Small intestine (tissue), 7 donors: ENCODE data around the gene CCBE1. TPM values are rescaled to one million over a fixed set of nuclear protein-coding genes. Genes with fewer than 3 reads are reported as not detected.

ENCODE experiments used
- DNase-seq, 2 donors: peaks; one replicate each; pipeline versions ENCODE4 v3.0.0 to v3.0.0-alpha.2; 2013
- FAIRE-seq: peaks from 2 replicates; lab custom pipeline; 2012; peaks lifted over from hg19 to GRCh38; lab: Jason Lieb, UNC
- H3K27ac ChIP-seq, 3 donors: one replicate each; pipeline ENCODE4 v1.5.1; 2013; ENCODE audit warnings: low read length in 2 of 3, mild to moderate bottlenecking in 2 of 3, control low read depth in 1 of 3, inconsistent platforms in 1 of 3, low read depth in 1 of 3, moderate library complexity in 1 of 3
- H3K27me3 ChIP-seq, 3 donors: one replicate each; pipeline ENCODE4 v1.6.1; 2013; ENCODE audit warnings: low read length in 3 of 3, inconsistent platforms in 1 of 3; ENCODE audit not compliant: control insufficient read depth in 3 of 3, insufficient read depth in 3 of 3
- H3K36me3 ChIP-seq, 3 donors: one replicate each; pipeline ENCODE4 v1.6.1; 2013; ENCODE audit warnings: low read length in 3 of 3, inconsistent platforms in 1 of 3, low read depth in 1 of 3, mild to moderate bottlenecking in 1 of 3, moderate library complexity in 1 of 3; ENCODE audit not compliant: control insufficient read depth in 3 of 3, insufficient read depth in 2 of 3
- H3K4me1 ChIP-seq, 3 donors: one replicate each; pipeline ENCODE4 v1.6.1; 2013; ENCODE audit warnings: low read length in 2 of 3, inconsistent platforms in 1 of 3, low read depth in 1 of 3, mild to moderate bottlenecking in 1 of 3, moderate library complexity in 1 of 3; ENCODE audit not compliant: control insufficient read depth in 3 of 3, insufficient read depth in 2 of 3
- H3K4me3 ChIP-seq, 3 donors: one replicate each; pipeline ENCODE4 v1.5.1; 2013; ENCODE audit warnings: low read length in 3 of 3, control low read depth in 1 of 3, inconsistent platforms in 1 of 3, low read depth in 1 of 3, mild to moderate bottlenecking in 1 of 3, moderate library complexity in 1 of 3
- H3K9me3 ChIP-seq, 2 donors: one replicate each; pipeline ENCODE4 v1.6.1; 2013; ENCODE audit warnings: low read depth in 1 of 2, low read length in 1 of 2; ENCODE audit not compliant: control insufficient read depth in 2 of 2, insufficient read depth in 1 of 2
- WGBS, 3 donors: extraction: QIAGEN DNeasy Blood & Tissue Kit; methylation state at CpG; one replicate each; pipeline ENCODE4 v1.1.7; 2013; 5-methylcytosine and 5-hydroxymethylcytosine counted together
- polyA plus RNA-seq, 4 donors: library from polyadenylated mRNA; stranded (reverse) in 3 of 4; unstranded in 1 of 4; fragments of 200-250 nt in 3 of 4; fragments of 120-200 nt in 1 of 4; gene quantifications; one replicate each; pipeline versions ENCODE4 v1.2.1 to v1.2.3, GENCODE V29; 2013
- donor health status: healthy with polysubstance abuse.
- donor health status: control.
- donor health status: control.
- donor health status: Bipolar disorder and iron deficiency.
- donor health status: healthy.

The CCBE1 gene
- polyA plus RNA-seq, 4 donors: 0.27 to 1.3 (median 0.54) TPM; not detected in 1

DNA sequence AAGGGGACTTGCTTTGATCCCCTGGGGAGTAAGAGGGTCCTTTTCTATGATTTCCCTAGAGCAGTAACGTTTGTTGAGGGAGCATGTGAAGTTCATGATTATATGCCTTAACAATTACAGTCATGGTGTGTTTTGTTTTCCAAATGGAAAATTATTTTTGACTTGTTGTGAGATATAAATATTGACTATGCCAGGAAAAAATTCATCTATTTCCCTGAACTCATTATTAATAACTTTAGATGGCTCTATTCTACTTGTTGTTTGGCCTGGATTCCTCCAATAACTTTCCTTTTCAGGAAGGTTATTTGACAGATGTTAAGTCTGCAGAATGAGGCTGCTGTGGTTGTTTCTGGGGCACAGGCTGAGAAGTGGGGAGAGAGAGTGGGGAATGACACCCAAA, 266.1 kb downstream of the CCBE1 start:
- no peaks in the 10 kb centered on the region for H3K27me3 ChIP-seq
- H3K9me3 ChIP-seq: no peaks in the 10 kb centered on the region
- 52 to 79% (median 58%) methylated on average over 1 of the region's 1 CpG for WGBS, 3 donors
- no peak overlapping the region for H3K27ac ChIP-seq
- H3K4me3 ChIP-seq: no peak overlapping the region
- FAIRE-seq (no peak), DNase-seq (no peak)
- H3K36me3 ChIP-seq: no peaks in the 10 kb centered on the region
- no peaks in the 10 kb centered on the region for H3K4me1 ChIP-seq

DNA sequence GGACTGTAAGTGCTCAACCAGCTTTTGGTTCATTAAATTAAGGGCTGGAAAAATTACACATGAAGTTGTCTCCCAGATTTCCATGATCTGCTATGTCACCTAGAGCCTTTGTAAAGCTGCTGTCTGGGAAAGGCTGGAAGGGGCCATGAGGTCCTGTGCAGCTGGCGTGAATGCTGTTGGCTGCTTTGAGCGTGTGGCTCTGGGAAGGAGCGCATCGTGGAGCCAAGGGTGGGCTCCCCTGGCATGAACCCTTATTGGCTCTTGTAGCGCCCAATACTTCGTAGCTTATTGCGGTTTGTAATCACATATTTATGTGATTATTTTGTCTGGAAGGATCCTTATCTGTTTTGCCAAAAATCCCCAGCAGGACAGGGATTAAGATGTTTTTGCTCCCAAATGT, 267.6 kb downstream of the CCBE1 start:
- Histone ChIP-seq H3K27ac (no peak overlapping the region), H3K36me3 (no peaks in the 10 kb centered on the region), H3K9me3 (no peaks in the 10 kb centered on the region), H3K4me1 (no peaks in the 10 kb centered on the region), H3K4me3 (no peak overlapping the region), H3K27me3 (no peaks in the 10 kb centered on the region)
- FAIRE-seq: no peak
- 77 to 90% (median 81%) methylated on average over 7 of the region's 7 CpGs for WGBS, 3 donors
- no peak for DNase-seq

DNA sequence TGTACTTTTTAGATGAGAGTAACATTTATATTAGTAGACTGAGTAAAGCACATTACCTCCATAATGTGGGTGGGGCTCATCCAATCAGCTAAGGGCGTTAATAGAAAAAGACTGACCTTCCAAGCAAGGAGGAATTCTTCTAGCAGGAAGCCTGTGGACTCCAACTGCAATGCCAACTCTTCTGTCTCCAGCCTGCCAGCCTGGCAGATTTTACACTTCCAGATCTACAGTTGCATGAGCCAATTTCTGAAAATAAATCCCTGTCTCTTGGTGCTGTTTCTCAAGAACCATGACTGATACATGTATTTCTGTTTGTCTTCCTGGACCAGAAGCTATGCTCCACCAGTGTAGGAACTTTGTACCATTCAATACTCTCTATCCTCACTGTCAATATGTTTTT, 269.2 kb downstream of the CCBE1 start:
- no peaks in the 10 kb centered on the region for H3K9me3 ChIP-seq
- no peak overlapping the region for H3K27ac ChIP-seq
- no peaks in the 10 kb centered on the region for H3K36me3 ChIP-seq
- H3K4me3 ChIP-seq: no peak overlapping the region
- WGBS, 3 donors: 50 to 78% (median 71%) methylated on average over 1 of the region's 1 CpG
- H3K4me1 ChIP-seq: no peaks in the 10 kb centered on the region
- H3K27me3 ChIP-seq: no peaks in the 10 kb centered on the region
- DNase-seq (no peak), FAIRE-seq (no peak)

DNA sequence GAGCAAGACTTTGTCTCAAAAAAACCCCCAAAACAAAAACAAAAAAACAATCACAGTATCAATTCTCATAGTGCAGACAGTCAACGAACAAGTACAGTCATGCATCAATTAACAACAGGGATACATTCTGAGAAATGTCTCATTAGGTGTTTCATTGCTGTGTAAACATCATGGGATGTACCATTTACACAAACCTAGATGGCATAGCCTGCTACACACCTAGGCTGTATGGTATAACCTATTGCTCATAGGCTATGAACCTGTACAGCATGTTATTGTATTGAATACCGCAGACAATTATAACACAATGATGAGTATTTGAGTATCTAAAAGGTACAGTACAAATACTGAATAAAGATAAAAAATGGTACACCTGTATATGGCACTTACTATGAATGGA, 270.4 kb downstream of the CCBE1 start:
- FAIRE-seq: no peak
- no peaks in the 10 kb centered on the region for H3K4me1 ChIP-seq

DNA sequence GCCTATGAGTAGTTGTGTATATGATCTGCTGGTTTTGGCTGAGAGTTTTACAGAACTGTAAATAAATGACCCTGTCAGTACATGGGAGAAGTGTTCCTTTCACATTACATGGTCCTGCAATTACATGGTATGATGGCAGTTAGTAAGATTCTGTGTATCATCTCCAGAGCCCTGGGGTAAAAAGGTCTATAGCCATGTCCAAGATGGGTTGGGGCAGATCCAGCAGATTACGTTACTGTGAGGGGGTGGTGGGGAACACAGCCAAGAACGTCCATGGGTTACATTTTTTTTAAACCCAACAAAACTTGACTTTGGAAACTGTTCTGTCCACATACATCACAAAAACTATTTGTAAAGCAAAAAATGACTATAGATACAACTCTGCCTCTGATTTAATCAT, 274.0 kb downstream of the CCBE1 start:
- no peaks in the 10 kb centered on the region for H3K27me3 ChIP-seq
- 45 to 55% (median 55%) methylated on average over 2 of the region's 2 CpGs for WGBS, 3 donors
- DNase-seq: no peak
- no peaks in the 10 kb centered on the region for H3K9me3 ChIP-seq
- H3K4me1 ChIP-seq: no peaks in the 10 kb centered on the region
- H3K27ac ChIP-seq: no peak overlapping the region
- no peak for FAIRE-seq
- no peak overlapping the region for H3K4me3 ChIP-seq
- H3K36me3 ChIP-seq: no peaks in the 10 kb centered on the region

More for the DNA sequence above, 270.4 kb downstream of the CCBE1 start:
- Histone ChIP-seq H3K9me3 (no peaks in the 10 kb centered on the region), H3K27me3 (no peaks in the 10 kb centered on the region), H3K27ac (no peak overlapping the region), H3K36me3 (no peaks in the 10 kb centered on the region), H3K4me3 (no peak overlapping the region)
- WGBS, 3 donors: 83 to 96% (median 83%) methylated on average over 2 of the region's 2 CpGs
- DNase-seq: no peak

DNA sequence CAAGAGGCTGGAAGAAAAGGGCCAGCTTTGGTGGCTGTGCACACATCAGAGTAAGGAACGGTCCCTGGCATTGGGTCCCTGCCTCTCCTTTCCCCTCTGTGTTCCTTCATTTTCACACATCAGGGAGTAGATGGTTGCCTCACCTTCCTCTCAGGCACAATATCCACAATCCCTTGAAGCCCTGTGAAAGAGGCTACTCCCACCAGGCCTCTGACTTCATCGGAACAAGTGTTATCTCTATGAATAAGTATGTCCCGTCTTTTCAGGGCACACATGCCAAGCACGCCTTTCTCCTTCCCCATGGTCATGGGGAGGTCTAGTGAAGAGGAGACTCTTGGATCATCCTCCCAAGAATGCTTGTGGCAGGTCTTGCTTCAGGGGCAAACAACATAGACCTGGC, 277.0 kb downstream of the CCBE1 start:
- no peaks in the 10 kb centered on the region for H3K4me1 ChIP-seq
- no peak for FAIRE-seq

DNA sequence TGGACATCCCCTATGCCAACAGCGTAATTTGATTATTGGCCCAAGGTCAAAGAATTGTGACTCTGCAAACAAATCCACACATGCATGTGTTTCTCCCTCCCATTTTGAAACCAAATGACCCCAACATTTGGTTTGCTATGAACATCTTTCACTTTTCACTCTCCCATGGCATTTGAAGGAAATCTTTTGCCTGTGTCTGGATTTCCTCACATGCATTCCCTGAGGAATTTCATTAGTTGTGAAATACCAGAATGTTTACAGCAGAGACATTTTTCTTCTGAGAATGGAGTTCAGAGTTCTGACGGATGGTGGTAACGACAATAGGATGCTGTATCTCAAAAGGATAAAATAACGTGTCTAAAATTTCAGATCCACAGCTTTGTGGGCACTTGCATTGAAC, 277.8 kb downstream of the CCBE1 start:
- DNase-seq (no peak), FAIRE-seq (no peak)
- H3K27ac ChIP-seq: no peak overlapping the region
- no peaks in the 10 kb centered on the region for H3K9me3 ChIP-seq
- no peaks in the 10 kb centered on the region for H3K27me3 ChIP-seq
- 32 to 37% (median 34%) methylated on average over 4 of the region's 4 CpGs for WGBS, 3 donors
- no peaks in the 10 kb centered on the region for H3K36me3 ChIP-seq
- H3K4me1 ChIP-seq: no peaks in the 10 kb centered on the region
- H3K4me3 ChIP-seq: no peak overlapping the region

More for the DNA sequence above, 277.0 kb downstream of the CCBE1 start:
- no peak overlapping the region for H3K4me3 ChIP-seq
- WGBS, 3 donors: 63 to 80% (median 65%) methylated on average over 3 to 4 of the region's 4 CpGs
- H3K27ac ChIP-seq: no peak overlapping the region
- H3K36me3 ChIP-seq: no peaks in the 10 kb centered on the region
- H3K27me3 ChIP-seq: no peaks in the 10 kb centered on the region
- H3K9me3 ChIP-seq: no peaks in the 10 kb centered on the region
- no peak for DNase-seq

DNA sequence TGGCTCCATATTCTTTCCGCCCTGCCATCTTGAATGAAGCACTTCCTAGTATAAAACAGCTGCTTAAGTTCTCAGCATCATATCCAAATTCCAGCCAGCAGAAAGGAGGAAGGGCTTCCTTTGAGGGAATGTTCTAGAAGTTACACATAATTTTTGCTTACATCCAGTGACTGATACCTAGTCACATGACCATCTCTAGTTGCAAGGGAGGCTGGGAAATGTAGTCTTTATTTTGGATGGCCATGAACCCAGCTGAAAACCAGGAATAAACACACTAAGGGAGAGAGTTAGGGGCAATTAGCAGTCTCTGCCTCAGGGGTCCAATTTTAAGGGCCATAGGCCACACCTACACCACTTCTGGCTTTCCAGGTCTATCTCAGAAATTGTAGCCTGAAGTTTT, 280.4 kb downstream of the CCBE1 start:
- FAIRE-seq (no peak), DNase-seq (no peak)
- Histone ChIP-seq H3K27ac (no peak overlapping the region), H3K4me3 (no peak overlapping the region), H3K4me1 (no peaks in the 10 kb centered on the region), H3K27me3 (no peaks in the 10 kb centered on the region), H3K9me3 (no peaks in the 10 kb centered on the region), H3K36me3 (no peaks in the 10 kb centered on the region)
- WGBS, 3 donors: 89 to 96% (median 94%) methylated on average over 1 of the region's 1 CpG

DNA sequence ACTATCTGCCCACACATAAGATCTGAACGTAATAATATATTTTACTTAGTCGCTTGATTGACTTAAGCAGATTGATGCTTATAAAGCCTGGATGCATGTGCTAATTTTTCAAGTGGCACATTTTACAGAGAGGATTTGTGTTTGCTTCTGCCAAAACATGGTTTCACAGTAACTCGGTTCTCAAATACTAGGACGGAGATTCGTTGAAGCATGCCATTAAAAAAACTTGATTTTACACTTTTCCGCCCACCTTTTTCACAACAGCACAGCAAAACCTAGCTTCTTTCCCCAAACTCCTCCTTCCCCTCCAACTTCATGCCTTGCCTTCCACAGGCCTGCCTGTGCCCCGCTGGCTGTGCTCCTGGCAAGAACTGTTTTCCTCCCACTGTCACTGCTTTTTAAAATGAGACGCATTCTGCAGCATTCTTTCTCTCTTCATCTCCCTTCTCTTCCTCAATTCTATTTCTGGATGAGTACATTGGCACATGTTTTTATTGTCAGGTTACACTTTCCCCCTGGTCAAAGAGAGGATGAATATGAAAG, 283.0 kb downstream of the CCBE1 start:
- Histone ChIP-seq H3K27ac (no peak overlapping the region), H3K9me3 (no peaks in the 10 kb centered on the region), H3K27me3 (no peaks in the 10 kb centered on the region), H3K4me1 (no peaks in the 10 kb centered on the region), H3K36me3 (no peaks in the 10 kb centered on the region), H3K4me3 (no peak overlapping the region)
- FAIRE-seq: no peak
- DNase-seq: no peak
- WGBS, 3 donors: 84 to 85% (median 84%) methylated on average over 8 of the region's 8 CpGs
